NCI-H460 (cell line): Measurements from ENCODE around the gene CHP2. TPM values are rescaled to one million over a fixed set of nuclear protein-coding genes. Genes with fewer than 3 reads are reported as not detected.
"Not testable (repeated sequence)": the region's sequence is repeated elsewhere in the genome, so short reads cannot be mapped to it uniquely, and the experiment has no call there.

ENCODE experiments used
- DNase-seq: peaks from one replicate; pipeline ENCODE4 v3.0.0-alpha.2; 2016; ENCODE audit warnings: low read depth; ENCODE audit errors: extremely low read depth
- polyA plus RNA-seq: library from polyadenylated mRNA; depleted of rRNA; stranded (reverse); fragments of >200 nt; gene quantifications from 2 replicates; pipeline ENCODE4 v1.2.3, GENCODE V29; 2014; cell fraction: nucleus; rRNA removed
- total RNA-seq: library from RNA; depleted of rRNA; stranded (reverse); fragments of >200 nt; shearing (Covaris generic); gene quantifications from 2 replicates; pipeline ENCODE4 v1.2.3, GENCODE V29; 2014; rRNA removed

CHP2 gene
- not detected in 2 replicates for total RNA-seq
- polyA plus RNA-seq, result not detected in 2 replicates

DNA sequence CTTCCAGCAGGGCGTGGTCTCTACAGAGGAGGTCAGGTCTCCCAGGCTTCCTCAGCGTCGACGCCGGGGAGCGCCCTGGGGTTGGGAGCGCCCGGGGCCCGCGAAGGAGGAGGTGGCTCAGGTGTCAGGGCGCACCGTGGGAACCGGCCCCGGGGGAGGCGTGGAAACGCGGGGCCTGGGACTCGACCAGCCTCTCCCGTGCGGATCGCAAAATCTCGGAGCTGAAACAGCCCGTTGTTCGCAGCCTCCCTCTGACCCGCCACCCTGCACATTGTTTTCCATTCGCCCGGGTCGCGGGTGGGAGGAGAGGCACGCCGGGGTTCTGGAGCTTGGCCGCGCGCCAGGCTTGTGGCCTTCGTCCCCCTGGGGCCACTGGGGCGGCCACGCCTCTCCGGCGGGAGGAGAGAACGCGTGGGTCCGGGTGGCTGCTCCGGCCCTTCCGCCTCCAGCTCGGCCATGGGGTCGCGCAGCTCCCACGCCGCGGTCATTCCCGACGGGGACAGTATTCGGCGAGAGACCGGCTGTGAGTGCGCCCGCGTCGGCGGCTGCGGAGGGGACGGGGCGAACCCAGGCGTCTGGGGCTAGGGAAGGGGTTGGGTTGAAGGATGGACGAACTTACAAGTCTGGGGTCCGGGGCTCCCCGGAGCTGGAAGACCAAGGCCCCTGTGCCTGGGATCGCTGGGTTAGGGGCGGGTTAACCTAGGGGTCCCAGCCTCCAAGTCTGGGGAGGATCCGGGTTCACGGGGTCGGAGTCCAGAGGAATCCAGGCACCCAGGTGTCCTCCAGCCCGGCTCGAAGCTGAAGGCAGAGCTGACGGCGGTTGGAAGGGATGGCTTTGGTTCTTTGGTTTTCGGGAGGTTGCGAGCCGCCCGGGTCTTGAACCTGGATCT is at the start of gene CHP2:
TSS of gene CHP2 (plus strand) at position 433 of the 890 bp plus-strand sequence. CDS start at position 457, 24 bp downstream.
- DNase-seq, result no peak

DNA sequence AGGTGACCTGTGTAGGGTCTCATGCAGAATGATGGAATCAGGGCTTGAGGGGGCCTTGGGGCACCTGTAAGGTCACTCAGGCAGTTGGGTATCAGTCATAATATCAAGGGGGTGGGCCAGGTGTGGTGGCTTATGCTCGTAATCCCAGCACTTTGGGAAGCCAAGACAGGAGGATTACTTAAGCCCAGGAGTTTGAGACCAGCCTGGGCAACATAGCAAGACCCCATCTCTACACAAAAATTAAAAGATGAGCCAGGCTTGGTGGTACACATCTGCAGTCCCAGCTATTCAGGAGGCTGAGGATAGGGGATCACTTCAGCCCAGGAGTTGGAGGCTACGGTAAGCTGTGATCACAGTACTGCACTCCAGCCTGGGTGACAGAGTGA is 49.3 kb upstream of the CHP2 start:
- no peak for DNase-seq

GRCh38 chr16:23706439-23706838 is 48.4 kb upstream of the CHP2 start:
- DNase-seq, result no peak

DNA sequence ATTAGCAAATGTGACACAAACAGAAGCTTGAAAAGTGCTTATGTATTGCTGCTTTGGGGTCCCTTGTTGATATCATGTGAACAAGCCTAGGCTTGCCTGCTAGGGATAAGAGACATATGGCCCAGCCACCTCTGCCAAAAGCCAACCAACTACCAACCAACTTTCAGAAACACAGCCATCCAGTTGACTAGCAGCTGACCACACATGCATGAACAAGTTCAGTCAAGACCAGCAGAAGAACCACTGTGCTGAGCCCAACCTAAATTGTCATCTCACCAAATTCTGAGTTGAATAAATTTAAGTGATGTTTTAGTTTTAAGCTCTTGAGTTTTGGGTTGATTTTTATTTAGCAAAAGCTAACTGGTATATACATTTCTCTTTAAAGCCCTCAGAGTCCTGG is 45.3 kb upstream of the CHP2 start:
- DNase-seq, result no peak

DNA sequence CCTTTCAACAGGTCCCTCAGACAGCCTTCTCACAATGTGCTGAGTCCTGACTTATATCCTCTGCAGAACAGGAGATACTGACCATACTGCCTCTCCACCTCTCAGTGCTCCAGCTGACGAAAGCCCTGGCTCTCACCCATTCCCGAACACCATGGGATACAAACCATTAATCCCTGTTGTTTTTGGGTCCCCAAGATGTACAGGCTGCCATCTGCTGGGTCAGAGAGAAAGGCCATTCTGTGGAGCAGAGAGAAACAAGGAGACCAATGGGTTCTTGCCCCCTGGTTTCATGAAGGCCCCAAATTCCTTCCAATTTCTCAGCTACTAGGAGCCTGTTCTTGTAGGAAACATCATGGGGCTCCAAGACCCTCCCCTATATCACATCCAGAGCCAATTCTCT is 44.8 kb upstream of the CHP2 start:
- no peak for DNase-seq

- no peak for DNase-seq
Observed at GRCh38 chr16:23710504-23710903, 44.3 kb upstream of the CHP2 start.

DNA sequence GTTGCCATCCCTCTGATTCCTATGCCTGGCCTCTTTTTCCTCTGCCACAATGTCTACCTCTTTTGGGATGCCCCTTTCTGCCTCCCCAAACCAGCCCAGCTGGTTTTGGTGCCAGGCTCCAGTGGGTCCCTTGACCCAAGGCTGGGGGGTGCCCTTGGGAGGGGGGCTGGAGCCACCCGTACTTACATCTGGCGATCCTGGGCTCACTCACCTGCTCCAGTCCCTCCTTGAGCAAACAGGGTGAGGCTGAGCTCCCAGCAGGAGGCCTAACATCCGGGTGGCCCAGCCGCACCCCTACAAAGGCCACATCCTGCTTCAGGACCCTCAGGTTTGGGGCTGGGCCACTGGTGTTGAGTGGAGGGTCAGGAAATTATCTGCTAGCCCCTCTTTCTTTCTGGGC is 43.0 kb upstream of the CHP2 start:
- no peak for DNase-seq

- DNase-seq, result no peak
Observed at GRCh38 chr16:23712976-23713375, 41.9 kb upstream of the CHP2 start, which contains the start of gene ERN2. TSS of gene ERN2 (minus strand) at chr16:23713222. CDS start at chr16:23713187, 35 bp downstream.

GRCh38 chr16:23716484-23716883 is 38.3 kb upstream of the CHP2 start:
- no peak for DNase-seq

- not testable (repeated sequence) for DNase-seq
Observed at GRCh38 chr16:23722613-23723240, 32.1 kb upstream of the CHP2 start.

GRCh38 chr16:23724096-23724784 is 30.6 kb upstream of the CHP2 start:
- DNase-seq, result no peak

DNA sequence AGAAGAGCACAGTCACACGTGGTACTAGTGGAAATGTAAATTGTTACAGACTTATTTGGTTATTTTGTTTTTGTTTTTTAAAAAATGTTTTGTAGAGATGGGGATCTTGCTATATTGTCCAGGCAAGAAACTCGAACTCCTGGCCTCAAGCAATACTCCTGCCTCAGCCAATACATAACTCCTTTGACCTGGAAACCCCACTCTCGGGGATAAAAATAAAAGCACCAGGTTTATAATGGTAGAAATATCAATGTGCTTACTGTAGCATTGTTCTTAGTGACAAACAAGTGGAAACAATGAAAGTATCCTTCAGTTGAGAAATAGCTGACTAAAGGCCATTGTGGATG is 30.1 kb upstream of the CHP2 start:
- no peak for DNase-seq

DNA sequence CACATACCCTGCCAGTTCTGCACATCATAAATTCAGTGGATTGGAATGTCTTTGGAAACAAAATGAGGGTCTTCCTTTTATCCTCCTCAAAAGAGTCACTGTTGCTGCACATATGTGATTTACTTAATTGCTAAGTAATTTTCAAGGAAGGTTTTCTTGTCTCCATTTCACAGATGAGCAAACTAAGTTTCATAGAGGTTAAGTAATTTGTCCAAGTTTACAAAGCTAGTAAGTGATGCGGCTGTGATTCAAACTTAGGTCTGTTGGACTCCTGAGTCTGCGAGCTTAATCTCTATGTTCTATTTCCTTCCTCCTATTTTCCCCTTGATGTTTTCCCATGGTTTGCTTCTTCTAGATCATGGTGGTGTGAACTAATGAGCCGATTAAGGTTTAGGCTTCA is 28.1 kb upstream of the CHP2 start:
- no peak for DNase-seq

- DNase-seq, result no peak
Observed at GRCh38 chr16:23728112-23728477, 26.7 kb upstream of the CHP2 start.

DNA sequence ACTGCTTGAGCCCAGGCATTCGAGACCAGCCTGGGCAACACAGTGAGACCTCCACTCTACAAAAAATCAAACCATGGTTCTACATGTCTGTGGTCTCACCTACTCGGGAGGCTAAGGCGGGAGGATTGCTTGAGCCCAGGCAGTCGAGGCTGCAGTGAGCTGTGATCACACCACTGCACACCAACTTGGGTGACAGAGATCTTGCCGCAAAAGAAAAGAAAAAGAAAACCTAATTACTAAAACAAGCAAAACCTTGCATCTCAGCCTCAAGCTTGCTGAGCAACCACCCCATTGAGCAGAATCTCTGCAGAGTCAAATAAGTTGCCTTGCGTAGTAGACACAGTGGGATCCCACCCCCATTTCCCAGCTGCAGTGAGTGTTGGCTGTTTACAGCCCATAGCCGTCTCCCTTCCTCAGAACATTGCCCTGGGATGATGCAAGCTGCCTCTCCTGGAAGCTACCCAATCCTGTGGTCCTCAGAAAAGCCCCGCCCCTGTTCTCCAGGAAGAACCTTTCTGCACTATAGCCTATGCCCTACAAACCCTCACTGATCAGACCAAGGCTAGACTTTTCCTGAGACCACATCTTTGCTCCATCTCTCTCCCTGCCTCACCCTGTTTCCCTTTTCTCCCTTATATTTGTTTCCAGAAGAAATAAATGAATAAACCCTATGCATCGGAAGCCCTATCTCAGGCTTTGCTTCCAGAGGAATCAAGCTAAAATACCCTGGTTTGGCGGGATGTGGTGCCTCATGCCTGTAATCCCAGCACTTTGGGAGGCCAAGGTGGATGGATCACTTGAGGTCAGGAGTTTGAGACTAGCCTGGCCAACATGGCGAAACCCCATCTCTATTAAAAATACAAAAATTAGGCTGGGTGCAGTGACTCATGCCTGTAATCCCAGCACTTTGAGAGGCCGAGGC is 25.1 kb upstream of the CHP2 start:
- peak; percentile 36 for DNase-seq

GRCh38 chr16:23734176-23734893 is 20.5 kb upstream of the CHP2 start:
- no peak for DNase-seq

DNA sequence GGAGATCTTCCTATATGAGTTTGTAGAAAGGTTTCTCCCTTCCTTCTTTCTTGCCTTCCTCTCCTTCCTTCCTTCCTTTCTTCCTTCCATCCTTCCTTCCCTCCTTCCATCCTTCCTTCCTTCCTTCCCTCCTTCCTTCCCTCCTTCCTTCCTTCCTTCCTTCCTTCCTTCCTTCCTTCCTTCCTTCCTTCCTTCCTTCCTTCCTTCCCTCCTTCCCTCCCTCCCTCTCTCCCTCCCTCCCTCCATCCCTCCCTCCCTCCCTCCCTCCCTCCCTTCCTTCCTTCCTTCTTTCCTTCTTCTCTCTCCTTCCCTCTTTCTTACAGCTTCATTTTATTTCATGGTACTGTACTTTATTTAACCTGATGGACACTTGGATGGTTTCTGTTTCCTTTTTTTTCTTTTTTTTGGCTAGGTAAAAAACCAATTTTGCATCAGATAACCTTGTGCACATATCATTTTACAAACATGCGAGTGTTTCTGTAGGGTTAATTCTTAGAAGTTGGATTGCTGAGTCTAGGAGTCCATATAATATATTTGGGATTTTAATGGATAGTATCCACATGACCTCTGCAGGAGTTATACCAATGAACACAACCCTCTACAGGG is 17.3 kb upstream of the CHP2 start:
- DNase-seq, result not testable (repeated sequence)

GRCh38 chr16:23739516-23739915 is 15.3 kb upstream of the CHP2 start:
- DNase-seq, result no peak

GRCh38 chr16:23741675-23742303 is 13.0 kb upstream of the CHP2 start:
- DNase-seq, result no peak
